Measurements from ENCODE around the gene DDX60.

DNA sequence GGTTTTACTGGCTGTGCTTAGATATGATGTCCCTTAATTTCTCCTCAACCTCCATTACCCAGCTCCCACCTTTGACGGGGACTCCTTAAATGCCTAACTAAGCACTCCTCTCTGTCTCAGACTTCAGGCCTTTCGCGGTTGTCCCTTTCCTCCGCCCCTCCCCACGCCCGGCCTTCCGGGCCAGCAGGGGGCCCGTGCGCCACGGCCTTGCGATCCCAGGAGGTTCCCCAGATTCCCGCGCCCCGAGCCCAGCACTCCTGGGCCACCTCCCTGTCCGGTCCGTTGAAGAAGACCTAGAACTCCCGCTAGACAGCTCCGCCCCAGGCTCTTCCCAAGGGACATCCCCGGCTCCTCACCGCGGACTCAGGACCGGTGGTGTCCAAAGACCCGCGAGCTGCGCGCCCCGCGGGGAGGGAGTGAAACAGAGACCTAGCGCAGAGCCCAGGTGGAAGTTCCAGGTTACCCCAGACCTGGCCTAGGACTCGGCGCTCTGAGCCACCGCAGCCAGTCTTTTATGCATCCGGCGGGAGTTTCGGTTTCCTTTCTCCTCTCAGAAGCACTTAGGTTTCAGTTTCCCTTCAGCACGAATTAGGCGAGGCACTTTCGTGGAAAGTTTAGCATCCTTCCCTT lies at the start of gene DDX60:
- TF ChIP-seq, protein P1, sequence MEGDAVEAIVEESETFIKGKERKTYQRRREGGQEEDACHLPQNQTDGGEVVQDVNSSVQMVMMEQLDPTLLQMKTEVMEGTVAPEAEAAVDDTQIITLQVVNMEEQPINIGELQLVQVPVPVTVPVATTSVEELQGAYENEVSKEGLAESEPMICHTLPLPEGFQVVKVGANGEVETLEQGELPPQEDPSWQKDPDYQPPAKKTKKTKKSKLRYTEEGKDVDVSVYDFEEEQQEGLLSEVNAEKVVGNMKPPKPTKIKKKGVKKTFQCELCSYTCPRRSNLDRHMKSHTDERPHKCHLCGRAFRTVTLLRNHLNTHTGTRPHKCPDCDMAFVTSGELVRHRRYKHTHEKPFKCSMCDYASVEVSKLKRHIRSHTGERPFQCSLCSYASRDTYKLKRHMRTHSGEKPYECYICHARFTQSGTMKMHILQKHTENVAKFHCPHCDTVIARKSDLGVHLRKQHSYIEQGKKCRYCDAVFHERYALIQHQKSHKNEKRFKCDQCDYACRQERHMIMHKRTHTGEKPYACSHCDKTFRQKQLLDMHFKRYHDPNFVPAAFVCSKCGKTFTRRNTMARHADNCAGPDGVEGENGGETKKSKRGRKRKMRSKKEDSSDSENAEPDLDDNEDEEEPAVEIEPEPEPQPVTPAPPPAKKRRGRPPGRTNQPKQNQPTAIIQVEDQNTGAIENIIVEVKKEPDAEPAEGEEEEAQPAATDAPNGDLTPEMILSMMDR (IDR thresholded peaks at IDR 0.05): peak in 3 of 4 experiments; percentile 34 to 67 (median 45)
- TF ChIP-seq POLR2A (IDR thresholded peaks at IDR 0.05) (peak in 1 of 2 donors; percentile 33), POLR2AphosphoS5 (IDR thresholded peaks at IDR 0.05) (peak; percentile 47), EP300 (IDR thresholded peaks at IDR 0.05) (no peak)
